Esophagus squamous epithelium (tissue), 5 donors: Measurements from ENCODE around the gene NID1. TPM values are rescaled to one million over a fixed set of nuclear protein-coding genes. Genes with fewer than 3 reads are reported as not detected.
A peak's percentile ranks its signal among the peaks of the same experiment; 100 is the strongest.

ENCODE experiments used
- DNase-seq: peaks from one replicate; lab custom pipeline; 2025; lab: John Stamatoyannopoulos, UW
- H3K27ac ChIP-seq, 4 donors: fragments of 200-600 bp; sonication (generic); one replicate each; pipeline ENCODE4 v1.5.1; 2016 to 2019; ENCODE audit warnings: mild to moderate bottlenecking in 1 of 4
- H3K27me3 ChIP-seq, 4 donors: fragments of 200-600 bp; sonication (generic); 1 replicate in 3 of 4; 2 replicates in 1 of 4; pipeline versions ENCODE4 v1.5.1 to v1.6.0; 2017 to 2021; ENCODE audit warnings: antibody characterized with exemption in 1 of 4
- H3K36me3 ChIP-seq, 3 donors: fragments of 200-600 bp; sonication (generic); one replicate each; pipeline ENCODE4 v1.5.1; 2016 to 2019
- H3K4me1 ChIP-seq, 3 donors: fragments of 200-600 bp; sonication (generic); one replicate each; pipeline ENCODE4 v1.5.1; 2017 to 2019
- H3K4me3 ChIP-seq, 4 donors: fragments of 200-600 bp; sonication (generic); 1 replicate in 3 of 4; 2 replicates in 1 of 4; pipeline ENCODE4 v1.5.1; 2016 to 2019; ENCODE audit warnings: mild to moderate bottlenecking in 2 of 4, moderate library complexity in 1 of 4
- H3K9me3 ChIP-seq, 3 donors: fragments of 200-600 bp; sonication (generic); one replicate each; pipeline ENCODE4 v1.5.1; 2016 to 2019
- CTCF ChIP-seq, 6 experiments: fragments of 450-650 bp in 4 of 6; fragments of 200-600 bp in 2 of 6; sonication (generic) in 2 of 6; IDR thresholded peaks; one replicate each; pipeline ENCODE4 v1.5.1; 2016 to 2019; ENCODE audit warnings: antibody characterized with exemption in 6 of 6, mild to moderate bottlenecking in 4 of 6, moderate library complexity in 4 of 6
- POLR2A ChIP-seq, 4 donors: fragments of 450-650 bp; IDR thresholded peaks; one replicate each; pipeline ENCODE4 v1.6.1; 2017; ENCODE audit warnings: antibody characterized with exemption in 4 of 4, mild to moderate bottlenecking in 4 of 4, moderate library complexity in 3 of 4
- WGBS, 2 donors: methylation state at CpG; one replicate each; pipeline ENCODE4 v1.1.5; 2018; 5-methylcytosine and 5-hydroxymethylcytosine counted together
- intact Hi-C: fragments of 100-400 bp; cut with DNase I; formaldehyde crosslinking; loops from one replicate; pipeline ENCODE4 v1.15.0; 2022
- total RNA-seq, 4 donors: library from RNA; depleted of rRNA; stranded (reverse); fragments of >200 nt; gene quantifications; one replicate each; pipeline ENCODE4 v1.1.0, GENCODE V29; 2016
- donor health status: DM: yes; HTN: yes; CAD: no.

Gene NID1
- total RNA-seq, 4 donors from 2014 or later: 3.6 to 120 (median 28.5) TPM

DNA sequence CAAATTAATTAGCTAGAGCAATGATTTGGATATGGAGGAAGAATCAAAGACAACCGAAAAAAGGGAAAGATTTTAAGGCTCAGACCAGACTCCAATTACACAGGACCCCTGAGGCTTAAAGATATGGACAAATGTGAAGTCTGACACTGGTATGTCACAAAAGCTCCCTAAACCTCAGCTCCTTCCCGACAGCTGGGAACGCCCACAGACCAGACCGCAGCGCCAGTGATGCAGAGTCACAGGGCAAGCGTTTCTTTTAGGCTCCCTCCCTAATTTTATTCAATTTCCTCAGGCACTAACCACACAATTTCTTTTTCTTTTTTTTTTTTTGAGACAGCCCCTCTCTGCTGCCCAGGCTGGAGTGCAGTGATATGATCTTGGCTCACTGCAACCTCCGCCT lies 40.2 kb downstream of the NID1 start:
- no peaks in the 10 kb centered on the region for H3K27me3 ChIP-seq
- peaks cover 0 to 73% (median 0%) of the 10 kb centered on the region in 3 donors for H3K36me3 ChIP-seq
- H3K4me1 ChIP-seq: peaks cover 0 to 23% (median 17%) of the 10 kb centered on the region in 3 donors
- WGBS, 2 donors: 85 to 88% methylated on average over 6 to 7 of the region's 7 CpGs
- H3K27ac ChIP-seq: peak overlapping the region in 1 of 4 donors; percentile 8
- DNase-seq: no peak
- H3K9me3 ChIP-seq: no peaks in the 10 kb centered on the region
- no peak for TF ChIP-seq CTCF (IDR thresholded peaks at IDR 0.05)
- intact Hi-C loops: no loop called here
- H3K4me3 ChIP-seq: no peak overlapping the region

DNA sequence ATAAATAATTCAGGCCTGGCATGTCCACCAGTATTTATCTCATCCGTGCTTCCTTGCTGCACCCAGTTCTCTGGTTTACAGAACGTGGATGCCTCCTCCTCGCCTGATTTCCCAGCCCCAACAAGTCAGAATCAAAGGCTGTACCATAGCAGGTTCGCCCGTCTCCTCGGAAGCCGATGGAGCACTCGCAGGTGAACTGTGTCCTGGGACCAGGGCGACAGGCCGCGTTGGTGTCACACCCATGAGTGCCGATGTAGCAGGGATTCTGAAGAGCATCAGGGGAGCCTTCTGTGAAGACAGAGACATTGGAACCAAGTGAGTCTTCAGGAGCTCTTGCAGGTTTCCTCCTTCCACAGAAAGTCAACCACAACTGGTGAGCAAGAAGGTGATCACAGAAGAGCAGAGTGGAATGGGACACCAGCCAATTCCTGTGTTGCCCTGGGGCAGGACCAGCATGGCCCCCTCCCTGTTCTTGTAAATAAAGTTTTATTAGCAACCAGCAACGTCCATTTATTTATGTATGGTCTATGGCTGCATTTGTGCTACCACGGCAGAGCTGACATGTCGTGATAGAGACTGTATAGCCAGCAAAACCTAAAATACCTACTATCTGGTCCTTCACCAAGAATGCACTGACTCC lies 40.8 kb downstream of the NID1 start:
- no peak for DNase-seq
- intact Hi-C loops: no loop called here

GRCh38 chr1:236021424-236022135 lies 43.3 kb downstream of the NID1 start:
- Histone ChIP-seq H3K27ac (peak overlapping the region; percentile 65 to 96 (median 87)), H3K9me3 (no peaks in the 10 kb centered on the region), H3K36me3 (peaks cover 0 to 43% (median 0%) of the 10 kb centered on the region in 3 donors), H3K4me1 (peaks cover 0 to 49% (median 26%) of the 10 kb centered on the region in 3 donors), H3K27me3 (no peaks in the 10 kb centered on the region), H3K4me3 (no peak overlapping the region)
- 44 to 77% methylated on average over 9 of the region's 9 CpGs for WGBS, 2 donors
- TF ChIP-seq CTCF (IDR thresholded peaks at IDR 0.05): no peak
- TF ChIP-seq POLR2A (IDR thresholded peaks at IDR 0.05): no peak
- intact Hi-C loops: no loop called here
- no peak for DNase-seq

More for the DNA sequence above, 40.8 kb downstream of the NID1 start:
- Histone ChIP-seq H3K27ac (peak overlapping the region in 1 of 4 donors; percentile 10), H3K4me1 (peaks cover 0 to 28% (median 18%) of the 10 kb centered on the region in 3 donors), H3K4me3 (no peak overlapping the region), H3K36me3 (peaks cover 0 to 68% (median 0%) of the 10 kb centered on the region in 3 donors), H3K27me3 (no peaks in the 10 kb centered on the region), H3K9me3 (no peaks in the 10 kb centered on the region)
- 87 to 88% methylated on average over 10 to 15 of the region's 15 CpGs for WGBS, 2 donors
- TF ChIP-seq CTCF (IDR thresholded peaks at IDR 0.05) (no peak), POLR2A (IDR thresholded peaks at IDR 0.05) (no peak)

- intact Hi-C loops: no loop called here
- 70 to 76% methylated on average over 17 to 18 of the region's 20 CpGs for WGBS, 2 donors
- H3K36me3 ChIP-seq: peaks cover 0 to 33% (median 0%) of the 10 kb centered on the region in 3 donors
- DNase-seq: no peak
- H3K27ac ChIP-seq: peak overlapping the region; percentile 65 to 96 (median 87)
- no peaks in the 10 kb centered on the region for H3K27me3 ChIP-seq
- H3K4me1 ChIP-seq: peaks cover 0 to 57% (median 29%) of the 10 kb centered on the region in 3 donors
- H3K4me3 ChIP-seq: no peak overlapping the region
- TF ChIP-seq CTCF (IDR thresholded peaks at IDR 0.05) (no peak), POLR2A (IDR thresholded peaks at IDR 0.05) (no peak)
- no peaks in the 10 kb centered on the region for H3K9me3 ChIP-seq
These were observed 44.3 kb downstream of the NID1 start for GRCh38 chr1:236020359-236021219.
